HepG2 (cell line): ENCODE data around the gene GPS2. TPM values are rescaled to one million over a fixed set of nuclear protein-coding genes. Genes with fewer than 3 reads are reported as not detected.

Source experiments
- AGO1 ChIP-seq: fragments of 200-400 bp; formaldehyde crosslinking; IDR thresholded peaks from 2 replicates; pipeline ENCODE4 v1.6.1; 2017; ENCODE audit warnings: mild to moderate bottlenecking, low read depth, low read length, moderate library complexity; ENCODE audit not compliant: poor library complexity, severe bottlenecking
- ARNT ChIP-seq: fragments of 450-650 bp; IDR thresholded peaks from 2 replicates; pipeline ENCODE4 v1.6.1; 2017
- ISX ChIP-seq: sonication (generic); formaldehyde crosslinking; conservative IDR thresholded peaks from 2 replicates; pipeline ENCODE4 v1.5.0; 2020; ENCODE audit warnings: missing genetic modification reagents
- MIER3 ChIP-seq: IDR thresholded peaks from 2 replicates; pipeline ENCODE4 v1.6.1; 2016; ENCODE audit warnings: missing compliant biosample characterization, borderline replicate concordance
- NFKB2 ChIP-seq: sonication (generic); formaldehyde crosslinking; IDR thresholded peaks from 2 replicates; pipeline ENCODE4 v1.4.0; 2020; ENCODE audit warnings: missing genetic modification reagents, borderline replicate concordance
- NR1H2 ChIP-seq: sonication (generic); formaldehyde crosslinking; IDR thresholded peaks from 2 replicates; pipeline ENCODE4 v1.8.1; 2022; ENCODE audit warnings: low read depth, missing genetic modification reagents, borderline replicate concordance
- NR2F1 ChIP-seq, 2 experiments: fragments of 450-650 bp in 1 of 2; formaldehyde crosslinking in 1 of 2; IDR thresholded peaks; 2 replicates each; pipeline versions ENCODE4 v1.5.0 to v1.6.1; 2016 to 2020; ENCODE audit warnings: mild to moderate bottlenecking in 1 of 2, missing compliant biosample characterization in 1 of 2, missing genetic modification reagents in 1 of 2, moderate library complexity in 1 of 2
- ONECUT2 ChIP-seq: sonication (generic); formaldehyde crosslinking; IDR thresholded peaks from 2 replicates; pipeline ENCODE4 v1.4.0; 2020; ENCODE audit warnings: missing genetic modification reagents
- RCOR2 ChIP-seq: IDR thresholded peaks from 2 replicates; pipeline ENCODE4 v1.6.1; 2016; ENCODE audit warnings: missing biosample characterization, missing genetic modification reagents
- SCMH1 ChIP-seq: sonication (generic); formaldehyde crosslinking; IDR thresholded peaks from 2 replicates; pipeline ENCODE4 v1.9.0; 2021; ENCODE audit warnings: missing genetic modification reagents, mild to moderate bottlenecking, borderline replicate concordance
- SYNCRIP ChIP-seq: fragments of 200-400 bp; formaldehyde crosslinking; IDR thresholded peaks from 2 replicates; pipeline ENCODE4 v1.6.1; 2018; ENCODE audit warnings: mild to moderate bottlenecking, low read depth, low read length; ENCODE audit not compliant: insufficient read depth
- TBL1XR1 ChIP-seq: fragments of 150-350 bp; IDR thresholded peaks from 2 replicates; pipeline ENCODE4 v1.6.1; 2014; ENCODE audit warnings: borderline replicate concordance, low read length; ENCODE audit not compliant: partially characterized antibody
- XBP1 ChIP-seq: sonication (generic); formaldehyde crosslinking; IDR thresholded peaks from 2 replicates; pipeline ENCODE4 v1.5.0; 2020; ENCODE audit warnings: missing genetic modification reagents
- XRCC5 ChIP-seq: fragments of 200-400 bp; formaldehyde crosslinking; optimal IDR thresholded peaks from 2 replicates; pipeline ENCODE3; 2017; ENCODE audit warnings: mild to moderate bottlenecking, low read length
- ZFAT ChIP-seq: sonication (generic); formaldehyde crosslinking; conservative IDR thresholded peaks from 2 replicates; pipeline ENCODE4 v1.8.1; 2023; ENCODE audit warnings: missing genetic modification reagents, inconsistent platforms
- ZNF136 ChIP-seq: sonication (generic); formaldehyde crosslinking; IDR thresholded peaks from 2 replicates; pipeline ENCODE4 v1.8.1; 2022; ENCODE audit warnings: low read depth, mild to moderate bottlenecking, moderate library complexity, missing genetic modification reagents
- ZNF263 ChIP-seq: sonication (generic); formaldehyde crosslinking; IDR thresholded peaks from 2 replicates; pipeline ENCODE4 v1.4.0; 2020; ENCODE audit warnings: missing genetic modification reagents
- ZNF576 ChIP-seq: sonication (generic); formaldehyde crosslinking; IDR thresholded peaks from 2 replicates; pipeline ENCODE4 v1.4.0; 2020; ENCODE audit warnings: mild to moderate bottlenecking, missing genetic modification reagents
- ZNF615 ChIP-seq: sonication (generic); formaldehyde crosslinking; IDR thresholded peaks from 2 replicates; pipeline ENCODE4 v1.5.0; 2020; ENCODE audit warnings: mild to moderate bottlenecking, missing genetic modification reagents, borderline replicate concordance
- ZNF703 ChIP-seq: sonication (generic); formaldehyde crosslinking; IDR thresholded peaks from 2 replicates; pipeline ENCODE4 v1.5.1; 2020; ENCODE audit warnings: missing genetic modification reagents, mild to moderate bottlenecking, moderate library complexity, borderline replicate concordance
- ZSCAN29 ChIP-seq: sonication (generic); formaldehyde crosslinking; conservative IDR thresholded peaks from 2 replicates; pipeline ENCODE4 v1.4.0; 2020; ENCODE audit warnings: mild to moderate bottlenecking, missing genetic modification reagents
- ZSCAN31 ChIP-seq: sonication (generic); formaldehyde crosslinking; IDR thresholded peaks from 2 replicates; pipeline ENCODE4 v1.5.0; 2020; ENCODE audit warnings: low read depth, mild to moderate bottlenecking, missing genetic modification reagents
- ZSCAN9 ChIP-seq: IDR thresholded peaks from 2 replicates; pipeline ENCODE4 v1.6.1; 2016; ENCODE audit warnings: borderline replicate concordance
- polyA plus RNA-seq, 8 experiments: library from polyadenylated mRNA; depleted of rRNA in 3 of 8; stranded (reverse) in 7 of 8; unstranded in 1 of 8; fragments of >200 nt; fragmentation: Illumina TruSeq in 4 of 8; extraction: Trizol in 4 of 8; gene quantifications; 2 replicates each; pipeline versions ENCODE4 v1.2.1 to v1.2.3, GENCODE V29; 2011 to 2016; ENCODE audit warnings: low read depth in 4 of 8, missing spikeins in 1 of 8, mixed read lengths in 1 of 8; ENCODE audit not compliant: insufficient read depth in 1 of 8
- total RNA-seq, 5 experiments: library from RNA; depleted of rRNA; stranded (reverse); fragments of >200 nt; fragmentation: Illumina TruSeq; extraction: Trizol; gene quantifications; 2 replicates each; pipeline ENCODE4 v1.2.3, GENCODE V29; 2016; ENCODE audit warnings: low read depth in 1 of 5
- TF ChIP-seq, protein P1 (sequence below): sonication (generic); formaldehyde crosslinking; IDR thresholded peaks from 2 replicates; pipeline ENCODE4 v1.5.1; 2020; ENCODE audit warnings: missing genetic modification reagents, mild to moderate bottlenecking, borderline replicate concordance
- TF ChIP-seq, protein P2 (sequence below): sonication (generic); formaldehyde crosslinking; IDR thresholded peaks from 2 replicates; pipeline ENCODE4 v1.4.0; 2020; ENCODE audit warnings: missing genetic modification reagents, low read depth, mild to moderate bottlenecking, borderline replicate concordance
- TF ChIP-seq, protein P3 (sequence below): sonication (generic); formaldehyde crosslinking; conservative IDR thresholded peaks from 2 replicates; pipeline ENCODE4 v1.8.0; 2022; ENCODE audit warnings: mild to moderate bottlenecking, moderate library complexity, missing genetic modification reagents

GPS2 gene
- total and polyA plus RNA-seq, 2 of the 13 experiments (the other 11 are each of a cell fraction or from before 2014, with no cell fraction given) = 58.0 to 59.4 TPM

DNA sequence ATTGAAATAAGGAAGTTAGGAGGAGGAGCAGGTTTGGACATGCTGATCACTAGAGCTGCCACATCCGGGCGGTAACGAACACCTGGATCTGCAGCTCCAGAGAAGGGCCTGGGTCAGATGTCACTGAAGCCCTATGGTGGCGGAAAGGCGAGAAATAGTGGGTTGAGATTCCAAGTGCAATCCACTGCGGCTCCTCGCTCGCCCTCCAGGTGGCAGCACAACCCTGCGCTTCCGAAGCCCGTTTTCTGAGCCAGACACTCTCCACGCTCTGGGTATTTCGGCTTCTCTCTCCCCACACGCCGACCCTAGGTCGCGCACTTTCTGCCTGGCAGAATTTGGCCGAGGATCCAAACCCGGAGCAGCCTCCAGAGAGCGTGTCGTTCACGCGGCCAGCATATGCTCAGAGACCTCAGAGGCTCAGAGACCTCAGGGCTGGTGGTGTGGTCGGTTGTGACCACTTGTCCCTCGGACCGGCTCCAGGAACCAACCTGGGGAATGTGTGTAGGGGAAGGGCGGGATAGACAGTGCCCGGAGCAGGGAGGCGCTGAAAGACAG, 34.6 kb downstream of the GPS2 start (continued):
- TF ChIP-seq NFKB2 (CRISPR knock-in tag) = peak; percentile 47
- TF ChIP-seq, protein P1, sequence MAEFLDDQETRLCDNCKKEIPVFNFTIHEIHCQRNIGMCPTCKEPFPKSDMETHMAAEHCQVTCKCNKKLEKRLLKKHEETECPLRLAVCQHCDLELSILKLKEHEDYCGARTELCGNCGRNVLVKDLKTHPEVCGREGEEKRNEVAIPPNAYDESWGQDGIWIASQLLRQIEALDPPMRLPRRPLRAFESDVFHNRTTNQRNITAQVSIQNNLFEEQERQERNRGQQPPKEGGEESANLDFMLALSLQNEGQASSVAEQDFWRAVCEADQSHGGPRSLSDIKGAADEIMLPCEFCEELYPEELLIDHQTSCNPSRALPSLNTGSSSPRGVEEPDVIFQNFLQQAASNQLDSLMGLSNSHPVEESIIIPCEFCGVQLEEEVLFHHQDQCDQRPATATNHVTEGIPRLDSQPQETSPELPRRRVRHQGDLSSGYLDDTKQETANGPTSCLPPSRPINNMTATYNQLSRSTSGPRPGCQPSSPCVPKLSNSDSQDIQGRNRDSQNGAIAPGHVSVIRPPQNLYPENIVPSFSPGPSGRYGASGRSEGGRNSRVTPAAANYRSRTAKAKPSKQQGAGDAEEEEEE = no peak
- no peak for TF ChIP-seq MIER3 (CRISPR knock-in tag)
- no peak for TF ChIP-seq NR1H2 (CRISPR knock-in tag)
- no peak for TF ChIP-seq ZSCAN31 (CRISPR knock-in tag)
- TF ChIP-seq ZNF703 (CRISPR knock-in tag) = peak; percentile 42; the same call in 1 of the 2 replicates
- TF ChIP-seq ISX (CRISPR knock-in tag) = no peak
- TF ChIP-seq XBP1 = no peak
- TF ChIP-seq ZSCAN9 (CRISPR knock-in tag) = peak; percentile 31
- no peak for TF ChIP-seq ZNF576
- TF ChIP-seq AGO1 = no peak
- TF ChIP-seq, protein P2, sequence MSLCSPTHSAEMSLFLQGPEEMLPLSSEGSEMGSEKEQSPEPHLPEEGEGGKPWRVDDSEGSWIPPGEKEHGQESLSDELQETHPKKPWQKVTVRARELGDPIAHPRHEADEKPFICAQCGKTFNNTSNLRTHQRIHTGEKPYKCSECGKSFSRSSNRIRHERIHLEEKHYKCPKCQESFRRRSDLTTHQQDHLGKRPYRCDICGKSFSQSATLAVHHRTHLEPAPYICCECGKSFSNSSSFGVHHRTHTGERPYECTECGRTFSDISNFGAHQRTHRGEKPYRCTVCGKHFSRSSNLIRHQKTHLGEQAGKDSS (CRISPR knock-in tag) = peak; percentile 72; the same call in 1 of the 2 replicates
- TF ChIP-seq NR2F1 (CRISPR knock-in tag; IDR thresholded peaks at IDR 0.05) = no peak
- 0 out of 2 replicates have a peak, but pooled peaks have one; percentile 9 for TF ChIP-seq RCOR2 (CRISPR knock-in tag)
- TF ChIP-seq ZFAT = no peak
- no peak for TF ChIP-seq ONECUT2 (CRISPR knock-in tag)
- TF ChIP-seq SCMH1 (CRISPR knock-in tag) = no peak
- peak; percentile 27; the same call in 1 of the 2 replicates for TF ChIP-seq ZNF263 (CRISPR knock-in tag)
- no peak for TF ChIP-seq ARNT
- peak; percentile 80 for TF ChIP-seq XRCC5
- peak; percentile 91 for TF ChIP-seq ZSCAN29 (CRISPR knock-in tag)
- 0 out of 2 replicates have a peak, but pooled peaks have one; percentile 69 for TF ChIP-seq ZNF136 (CRISPR knock-in tag)
- TF ChIP-seq SYNCRIP = no peak
- no peak for TF ChIP-seq TBL1XR1
- TF ChIP-seq, protein P3, sequence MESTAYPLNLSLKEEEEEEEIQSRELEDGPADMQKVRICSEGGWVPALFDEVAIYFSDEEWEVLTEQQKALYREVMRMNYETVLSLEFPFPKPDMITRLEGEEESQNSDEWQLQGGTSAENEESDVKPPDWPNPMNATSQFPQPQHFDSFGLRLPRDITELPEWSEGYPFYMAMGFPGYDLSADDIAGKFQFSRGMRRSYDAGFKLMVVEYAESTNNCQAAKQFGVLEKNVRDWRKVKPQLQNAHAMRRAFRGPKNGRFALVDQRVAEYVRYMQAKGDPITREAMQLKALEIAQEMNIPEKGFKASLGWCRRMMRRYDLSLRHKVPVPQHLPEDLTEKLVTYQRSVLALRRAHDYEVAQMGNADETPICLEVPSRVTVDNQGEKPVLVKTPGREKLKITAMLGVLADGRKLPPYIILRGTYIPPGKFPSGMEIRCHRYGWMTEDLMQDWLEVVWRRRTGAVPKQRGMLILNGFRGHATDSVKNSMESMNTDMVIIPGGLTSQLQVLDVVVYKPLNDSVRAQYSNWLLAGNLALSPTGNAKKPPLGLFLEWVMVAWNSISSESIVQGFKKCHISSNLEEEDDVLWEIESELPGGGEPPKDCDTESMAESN (CRISPR knock-in tag) = peak; percentile 80; the same call in 1 of the 2 replicates
- no peak; the same call in 1 of the 2 replicates for TF ChIP-seq ZNF615 (CRISPR knock-in tag)
